Activated naive CD4-positive, alpha-beta T cell (primary cell): ENCODE results near the gene ZNF141.
"Not testable (repeated sequence)": the region's sequence is repeated elsewhere in the genome, so short reads cannot be mapped to it uniquely, and the experiment has no call there.

Experiments used
- DNase-seq, 4 experiments: peaks; one replicate each; lab custom pipeline; 2025; lab: John Stamatoyannopoulos, UW

The ZNF141 gene

GRCh38 chr4:337143-337931, at the start of gene ZNF141:
ZNF141 (plus strand) TSS chr4:337814; CDS start chr4:337984, 170 bp downstream.
- DNase-seq = peak; percentile 80 to 86 (median 82)

GRCh38 chr4:288891-289290, 48.7 kb upstream of the ZNF141 start:
- no peak for DNase-seq

GRCh38 chr4:294732-295131, 42.9 kb upstream of the ZNF141 start:
- no peak for DNase-seq

DNA sequence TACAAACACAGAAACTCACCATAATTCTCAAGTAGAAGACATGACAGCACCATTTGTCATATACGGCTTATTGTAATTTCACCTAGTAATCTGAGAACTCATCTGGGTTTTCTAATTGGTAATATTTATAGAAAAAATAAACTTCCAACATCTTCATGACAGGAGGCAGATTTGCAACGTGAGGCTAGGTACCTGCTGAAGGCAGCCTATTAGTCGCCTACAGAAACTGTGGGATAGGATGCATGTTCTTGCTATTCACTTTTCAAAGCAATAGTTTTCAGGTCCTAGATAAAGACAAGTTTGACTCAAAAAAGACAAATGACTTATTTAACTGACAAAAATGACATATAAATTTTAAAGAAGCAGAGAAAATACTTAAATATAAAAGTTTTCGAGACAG, 35.2 kb upstream of the ZNF141 start:
- DNase-seq = no peak

GRCh38 chr4:304516-304915, 33.1 kb upstream of the ZNF141 start:
- DNase-seq = not testable (repeated sequence)

DNA sequence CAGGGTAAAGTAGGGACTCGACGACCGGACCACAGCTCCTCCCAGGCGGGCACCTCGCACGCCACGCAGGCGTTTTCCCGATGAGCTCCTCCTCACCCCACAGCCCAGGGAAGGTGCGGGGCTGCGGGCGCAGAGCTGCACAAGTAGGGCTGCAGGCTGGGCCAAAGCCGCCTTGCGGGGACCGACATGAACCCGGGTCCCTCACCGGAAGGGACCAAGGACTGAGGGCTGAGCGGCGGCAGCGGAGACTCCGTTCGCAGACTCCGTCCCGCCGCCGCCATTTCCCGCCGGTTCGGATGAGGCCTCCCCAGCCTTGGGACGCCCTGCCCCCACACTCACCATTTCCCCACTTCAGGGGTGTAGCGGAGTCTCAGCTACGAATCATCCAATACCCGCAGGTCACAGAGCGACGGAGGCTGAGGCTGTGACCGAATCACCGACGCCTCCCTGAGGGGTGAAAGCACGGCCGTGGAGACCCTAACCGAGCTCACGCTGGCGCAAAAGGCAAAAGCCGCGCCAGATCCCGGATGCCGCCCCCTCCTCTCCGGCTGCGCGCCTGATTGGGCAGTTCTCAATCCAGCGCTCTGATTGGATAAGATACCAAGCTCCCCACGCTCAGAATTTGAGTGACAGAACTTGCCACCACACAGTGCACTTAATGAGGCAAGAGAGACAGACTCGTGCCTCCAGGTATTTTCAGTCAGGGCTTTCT, 32.5 kb upstream of the ZNF141 start, which contains the start of gene ZNF732:
Gene ZNF732 (minus strand): TSS at position 506 of the 712 bp plus-strand sequence. CDS start 164 bp downstream, at position 342.
- DNase-seq = no peak

DNA sequence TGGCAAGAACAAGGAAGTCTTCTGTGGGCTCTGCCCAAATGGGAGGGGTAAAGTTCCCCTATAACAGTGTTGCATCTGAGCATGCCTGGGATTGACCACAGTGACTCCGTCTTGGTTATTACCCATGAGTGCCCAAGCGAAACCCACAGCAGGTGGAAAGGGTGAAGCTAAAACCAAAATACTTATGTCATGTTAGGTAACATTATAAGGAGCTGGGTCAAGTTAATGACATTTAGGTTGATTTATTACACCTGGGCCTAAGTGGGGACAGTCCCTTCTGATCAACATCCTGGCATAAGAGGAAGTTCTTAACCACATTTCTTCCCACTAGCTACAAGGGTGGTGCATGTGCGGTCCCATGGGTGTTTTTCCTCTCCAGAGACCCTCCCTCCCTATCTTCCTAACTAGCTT, 31.1 kb upstream of the ZNF141 start:
- DNase-seq = no peak

GRCh38 chr4:309807-310206, 27.8 kb upstream of the ZNF141 start:
- DNase-seq = no peak

GRCh38 chr4:314296-314903, 23.2 kb upstream of the ZNF141 start:
- no peak for DNase-seq

- no peak for DNase-seq
Measured at GRCh38 chr4:328729-329128, 8.9 kb upstream of the ZNF141 start.

DNA sequence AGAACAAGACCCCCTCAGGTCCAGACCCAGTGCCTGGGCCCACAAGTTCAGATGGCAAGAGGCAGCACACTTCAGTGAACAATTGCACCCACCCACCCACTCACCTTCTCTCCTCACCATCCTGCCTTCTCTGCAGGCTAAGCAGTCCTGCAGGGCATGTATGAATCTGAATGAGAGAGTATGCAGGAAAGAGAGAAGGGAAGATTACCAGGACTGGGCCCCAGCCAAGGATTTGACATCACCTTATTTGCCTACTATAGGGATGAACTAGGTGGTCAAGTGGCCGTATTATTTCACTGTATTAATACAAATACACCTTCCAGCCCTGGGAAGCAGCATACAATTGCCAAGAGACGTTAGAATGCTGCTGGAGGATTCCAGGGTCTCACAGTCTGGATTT, 2.1 kb upstream of the ZNF141 start:
- DNase-seq = no peak

DNA sequence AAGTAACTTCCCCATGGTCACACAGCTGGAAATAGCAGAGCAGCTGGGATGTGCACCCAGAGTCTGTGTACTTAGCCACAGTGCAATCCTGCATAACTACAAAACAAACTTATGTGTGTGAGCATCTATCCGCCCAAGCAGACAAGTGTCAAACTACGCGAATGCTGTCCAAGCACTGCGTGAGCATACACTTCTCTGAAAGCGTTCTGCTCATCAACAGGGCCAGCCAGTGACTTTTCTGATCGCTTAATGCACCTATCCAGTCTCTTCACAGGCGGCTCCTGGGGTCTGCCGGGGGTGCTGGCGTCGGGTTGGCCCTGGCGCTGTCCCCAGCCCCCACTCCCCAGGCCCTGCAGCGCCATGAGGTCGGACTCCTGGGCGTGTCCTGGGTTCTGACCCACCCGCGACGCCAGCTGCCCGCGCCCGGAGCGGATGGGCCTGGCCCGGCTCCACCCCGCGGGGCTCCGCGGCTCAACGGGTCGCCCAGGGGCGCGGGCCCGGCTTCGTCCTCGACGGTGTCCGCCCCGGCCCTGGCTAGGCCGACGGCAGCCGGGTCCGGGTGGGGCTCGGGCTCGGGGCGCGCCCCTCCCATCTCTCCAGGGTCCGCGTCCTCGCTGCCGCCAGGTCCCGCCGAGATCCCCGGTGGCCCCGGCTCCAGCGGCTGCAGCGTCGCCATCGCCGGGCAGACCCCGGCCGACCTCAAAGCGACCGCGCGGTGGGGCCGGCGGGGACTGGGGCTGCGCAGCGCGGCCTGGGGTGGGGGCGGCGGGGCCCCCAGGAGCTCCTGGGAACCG, 1.3 kb upstream of the ZNF141 start:
- DNase-seq = no peak

DNA sequence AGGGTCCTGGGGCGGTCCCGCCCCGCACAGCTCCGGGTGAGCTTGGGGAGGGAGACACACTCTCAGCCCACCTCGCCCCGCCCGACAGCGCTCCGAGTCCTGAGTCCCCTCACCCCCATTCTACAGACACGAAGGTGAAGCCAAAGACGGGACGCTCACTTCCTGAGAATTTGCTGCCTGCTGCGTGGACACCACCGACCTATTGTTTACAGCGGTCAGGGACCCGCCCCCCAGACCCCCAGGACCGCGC, 796 bp upstream of the ZNF141 start:
- peak in 1 of 4 experiments; percentile 47 for DNase-seq

- peak in 3 of 4 experiments; percentile 37 to 68 (median 64) for DNase-seq
Measured at GRCh38 chr4:337932-338758, 531 bp downstream of the ZNF141 start.

- no peak for DNase-seq
Measured at GRCh38 chr4:338759-339097, 1.1 kb downstream of the ZNF141 start.

DNA sequence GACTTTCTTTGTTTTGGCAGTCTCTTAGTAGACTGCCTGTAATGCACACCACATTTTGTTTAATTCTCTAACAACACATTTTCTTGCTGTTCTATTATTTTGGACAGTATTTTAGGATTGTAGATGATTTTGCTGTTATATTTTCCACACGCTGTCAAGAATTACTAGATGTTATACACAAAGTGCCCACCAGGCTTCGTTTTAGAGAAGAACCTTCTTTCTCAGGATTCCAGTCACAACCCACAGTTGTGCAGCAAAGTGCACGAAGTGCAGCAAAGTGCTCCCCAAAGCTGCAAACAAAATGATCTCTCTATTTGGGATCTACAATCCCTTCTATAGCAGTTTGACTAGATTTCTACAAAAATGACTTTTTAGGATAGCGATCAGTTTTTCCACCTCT, 2.4 kb downstream of the ZNF141 start:
- DNase-seq = no peak

DNA sequence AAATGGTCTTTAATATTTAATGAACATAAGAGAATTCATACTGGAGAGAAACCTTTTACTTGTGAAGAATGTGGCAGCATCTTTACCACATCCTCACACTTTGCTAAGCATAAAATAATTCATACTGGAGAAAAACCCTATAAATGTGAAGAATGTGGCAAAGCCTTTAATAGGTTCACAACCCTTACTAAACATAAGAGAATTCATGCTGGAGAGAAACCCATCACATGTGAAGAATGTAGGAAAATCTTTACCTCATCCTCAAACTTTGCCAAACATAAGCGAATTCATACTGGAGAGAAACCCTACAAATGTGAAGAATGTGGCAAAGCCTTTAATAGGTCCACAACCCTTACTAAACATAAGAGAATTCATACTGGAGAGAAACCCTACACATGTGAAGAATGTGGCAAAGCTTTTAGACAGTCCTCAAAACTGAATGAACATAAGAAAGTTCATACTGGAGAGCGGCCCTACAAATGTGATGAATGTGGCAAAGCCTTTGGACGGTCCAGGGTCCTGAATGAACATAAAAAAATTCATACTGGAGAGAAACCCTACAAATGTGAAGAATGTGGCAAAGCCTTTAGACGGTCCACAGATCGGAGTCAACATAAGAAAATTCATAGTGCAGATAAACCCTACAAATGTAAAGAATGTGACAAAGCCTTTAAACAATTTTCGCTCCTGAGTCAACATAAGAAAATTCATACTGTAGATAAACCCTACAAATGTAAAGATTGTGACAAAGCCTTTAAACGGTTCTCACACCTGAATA, 35.6 kb downstream of the ZNF141 start:
- no peak for DNase-seq

GRCh38 chr4:374298-375160, 36.9 kb downstream of the ZNF141 start:
- DNase-seq = no peak

DNA sequence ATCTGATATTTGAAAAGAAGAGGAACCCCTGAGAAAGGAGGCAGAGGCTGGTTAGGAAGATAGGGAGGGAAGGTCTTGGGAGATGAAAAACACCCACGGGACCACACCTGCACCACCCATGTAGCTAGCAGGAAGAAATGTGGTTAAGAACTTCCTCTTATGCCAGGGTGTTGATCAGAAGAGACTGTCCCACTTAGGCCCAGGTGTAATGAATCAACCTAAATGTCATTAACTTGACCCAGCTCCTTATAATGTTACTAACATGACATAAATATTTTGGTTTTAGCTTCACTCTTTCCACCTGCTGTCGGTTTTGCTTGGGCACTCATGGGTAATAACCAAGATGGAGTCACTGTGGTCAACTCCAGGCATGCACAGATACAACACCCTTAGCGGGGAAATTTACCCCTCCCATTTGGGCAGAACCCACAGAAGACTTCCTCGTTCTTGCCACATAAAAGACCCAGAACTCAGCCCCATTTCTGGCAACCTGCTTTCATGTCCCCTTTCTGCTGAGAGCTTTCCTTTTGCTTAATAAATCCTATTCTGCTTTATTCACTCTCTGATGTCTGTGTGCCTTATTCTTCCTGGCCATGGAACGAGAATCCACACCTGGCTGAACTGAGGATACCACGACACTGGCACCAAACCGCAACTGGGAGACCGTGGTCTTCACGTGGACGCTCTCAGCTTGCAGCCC, 46.8 kb downstream of the ZNF141 start:
- DNase-seq = no peak
